Fibroblast of the aortic adventitia (primary cell): ENCODE data around the gene DNASE1L2. TPM values are rescaled to one million over a fixed set of nuclear protein-coding genes. Genes with fewer than 3 reads are reported as not detected.

Experiments
- DNase-seq: peaks from one replicate; pipeline ENCODE4 v3.0.0-alpha.2; 2010; ENCODE audit warnings: low read depth
- H3K4me3 ChIP-seq: 2 replicates; pipeline ENCODE4 v1.5.1; 2011; ENCODE audit warnings: low read depth, mild to moderate bottlenecking, control low read depth, low read length, moderate library complexity
- total RNA-seq: library from RNA; depleted of rRNA; stranded (reverse); fragments of >200 nt; gene quantifications from 2 replicates; pipeline ENCODE4 v1.2.3, GENCODE V29; 2012; ENCODE audit warnings: low replicate concordance
- TF ChIP-seq, protein P1 (sequence below): IDR thresholded peaks from 2 replicates; pipeline ENCODE4 v1.5.1; 2011; ENCODE audit warnings: mild to moderate bottlenecking, low read length, control low read depth, inconsistent platforms; ENCODE audit not compliant: insufficient read depth

Gene DNASE1L2
- total RNA-seq, 1 donor: 0.63 TPM

DNA sequence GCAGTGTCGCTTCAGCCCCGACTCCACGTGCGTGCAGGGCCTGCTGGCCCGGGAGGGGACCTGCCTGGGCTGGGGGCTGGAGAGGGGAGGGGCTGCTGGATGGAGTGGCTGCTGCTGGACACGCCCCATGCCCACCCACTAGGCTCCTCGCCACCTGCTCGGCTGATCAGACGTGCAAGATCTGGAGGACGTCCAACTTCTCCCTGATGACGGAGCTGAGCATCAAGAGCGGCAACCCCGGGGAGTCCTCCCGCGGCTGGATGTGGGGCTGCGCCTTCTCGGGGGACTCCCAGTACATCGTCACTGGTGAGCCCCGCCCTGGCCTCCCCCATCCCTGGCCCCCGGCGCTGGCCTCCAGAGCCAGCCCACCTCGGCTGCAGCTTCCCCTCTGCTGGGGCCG, 27.9 kb upstream of the DNASE1L2 start:
- DNase-seq: no peak
- no peak overlapping the region for H3K4me3 ChIP-seq
- TF ChIP-seq, protein P1, sequence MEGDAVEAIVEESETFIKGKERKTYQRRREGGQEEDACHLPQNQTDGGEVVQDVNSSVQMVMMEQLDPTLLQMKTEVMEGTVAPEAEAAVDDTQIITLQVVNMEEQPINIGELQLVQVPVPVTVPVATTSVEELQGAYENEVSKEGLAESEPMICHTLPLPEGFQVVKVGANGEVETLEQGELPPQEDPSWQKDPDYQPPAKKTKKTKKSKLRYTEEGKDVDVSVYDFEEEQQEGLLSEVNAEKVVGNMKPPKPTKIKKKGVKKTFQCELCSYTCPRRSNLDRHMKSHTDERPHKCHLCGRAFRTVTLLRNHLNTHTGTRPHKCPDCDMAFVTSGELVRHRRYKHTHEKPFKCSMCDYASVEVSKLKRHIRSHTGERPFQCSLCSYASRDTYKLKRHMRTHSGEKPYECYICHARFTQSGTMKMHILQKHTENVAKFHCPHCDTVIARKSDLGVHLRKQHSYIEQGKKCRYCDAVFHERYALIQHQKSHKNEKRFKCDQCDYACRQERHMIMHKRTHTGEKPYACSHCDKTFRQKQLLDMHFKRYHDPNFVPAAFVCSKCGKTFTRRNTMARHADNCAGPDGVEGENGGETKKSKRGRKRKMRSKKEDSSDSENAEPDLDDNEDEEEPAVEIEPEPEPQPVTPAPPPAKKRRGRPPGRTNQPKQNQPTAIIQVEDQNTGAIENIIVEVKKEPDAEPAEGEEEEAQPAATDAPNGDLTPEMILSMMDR: no peak

DNA sequence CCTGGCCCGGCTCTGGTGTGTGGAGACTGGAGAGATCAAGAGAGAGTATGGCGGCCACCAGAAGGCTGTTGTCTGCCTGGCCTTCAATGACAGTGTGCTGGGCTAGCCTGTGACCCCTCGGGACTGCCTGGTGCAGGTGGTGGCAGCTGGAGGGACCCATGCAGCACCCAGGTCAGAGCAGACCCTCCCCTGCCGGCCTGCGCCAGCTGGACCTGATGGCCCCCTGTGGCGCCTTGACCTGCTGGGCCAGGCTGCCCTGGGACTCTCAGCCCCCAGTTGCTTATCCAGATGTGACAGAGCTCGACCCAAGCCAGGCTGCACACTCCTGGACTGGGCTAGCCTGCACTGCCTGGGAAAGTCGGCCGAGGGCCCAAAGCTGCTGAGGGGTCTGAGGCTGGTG, 27.5 kb upstream of the DNASE1L2 start:
- no peak overlapping the region for H3K4me3 ChIP-seq
- DNase-seq: no peak
- TF ChIP-seq, protein P1: no peak

DNA sequence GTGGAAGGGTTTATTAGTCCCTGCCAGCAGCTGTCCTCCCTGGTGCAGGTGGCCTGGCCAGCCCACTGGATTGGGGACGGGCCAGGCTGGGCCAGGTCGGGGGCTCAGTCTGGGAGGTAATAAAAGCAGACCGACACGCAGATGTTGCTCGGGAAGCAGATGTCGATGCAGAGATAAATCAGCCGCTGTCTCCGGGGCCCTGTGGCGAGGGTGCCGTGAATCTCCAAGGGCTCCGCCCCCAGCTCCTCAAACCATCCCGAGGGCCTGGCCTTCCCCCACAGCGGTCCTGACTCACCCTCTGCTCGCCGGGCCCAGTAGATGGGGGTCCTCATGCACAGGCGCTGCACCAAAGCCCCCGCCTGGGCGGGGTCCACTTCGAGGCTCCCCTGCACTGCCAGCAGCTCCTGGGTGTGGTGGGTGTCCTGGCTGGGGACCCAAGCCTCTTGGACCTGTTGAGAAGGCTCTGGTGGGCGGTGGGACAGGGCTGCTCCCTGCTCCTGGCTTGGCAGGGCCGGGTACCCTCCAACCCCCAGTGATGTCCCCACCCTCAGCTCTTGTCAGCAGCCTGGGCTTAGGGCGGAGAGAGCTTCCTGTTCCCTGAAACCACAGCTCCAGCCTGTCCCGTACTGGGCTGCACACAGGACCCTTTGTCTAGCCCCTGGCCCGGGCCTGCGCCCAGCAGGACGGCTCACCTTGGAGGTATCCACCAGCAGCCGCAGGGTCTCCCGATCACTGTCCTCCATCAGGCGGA, 26.8 kb upstream of the DNASE1L2 start:
- TF ChIP-seq, protein P1: no peak
- H3K4me3 ChIP-seq: no peak overlapping the region
- no peak for DNase-seq

DNA sequence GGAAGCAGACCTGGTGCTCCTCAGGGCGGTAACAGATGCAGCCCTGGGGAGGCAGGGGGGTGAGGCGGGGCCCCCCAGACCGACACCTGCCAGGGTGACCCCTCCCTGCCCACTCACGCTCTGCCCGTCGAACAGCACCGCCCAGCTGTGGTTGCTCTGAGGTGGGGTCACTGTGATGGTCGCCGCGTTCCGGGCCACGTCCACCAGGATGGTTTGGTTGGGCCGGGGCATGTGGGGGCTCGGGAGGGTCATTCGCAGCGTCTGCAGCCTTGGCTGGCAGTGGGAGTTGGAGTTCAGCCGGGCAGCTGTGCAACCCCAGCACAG, 26.3 kb upstream of the DNASE1L2 start:
- DNase-seq: no peak
- H3K4me3 ChIP-seq: no peak overlapping the region
- TF ChIP-seq, protein P1: no peak

DNA sequence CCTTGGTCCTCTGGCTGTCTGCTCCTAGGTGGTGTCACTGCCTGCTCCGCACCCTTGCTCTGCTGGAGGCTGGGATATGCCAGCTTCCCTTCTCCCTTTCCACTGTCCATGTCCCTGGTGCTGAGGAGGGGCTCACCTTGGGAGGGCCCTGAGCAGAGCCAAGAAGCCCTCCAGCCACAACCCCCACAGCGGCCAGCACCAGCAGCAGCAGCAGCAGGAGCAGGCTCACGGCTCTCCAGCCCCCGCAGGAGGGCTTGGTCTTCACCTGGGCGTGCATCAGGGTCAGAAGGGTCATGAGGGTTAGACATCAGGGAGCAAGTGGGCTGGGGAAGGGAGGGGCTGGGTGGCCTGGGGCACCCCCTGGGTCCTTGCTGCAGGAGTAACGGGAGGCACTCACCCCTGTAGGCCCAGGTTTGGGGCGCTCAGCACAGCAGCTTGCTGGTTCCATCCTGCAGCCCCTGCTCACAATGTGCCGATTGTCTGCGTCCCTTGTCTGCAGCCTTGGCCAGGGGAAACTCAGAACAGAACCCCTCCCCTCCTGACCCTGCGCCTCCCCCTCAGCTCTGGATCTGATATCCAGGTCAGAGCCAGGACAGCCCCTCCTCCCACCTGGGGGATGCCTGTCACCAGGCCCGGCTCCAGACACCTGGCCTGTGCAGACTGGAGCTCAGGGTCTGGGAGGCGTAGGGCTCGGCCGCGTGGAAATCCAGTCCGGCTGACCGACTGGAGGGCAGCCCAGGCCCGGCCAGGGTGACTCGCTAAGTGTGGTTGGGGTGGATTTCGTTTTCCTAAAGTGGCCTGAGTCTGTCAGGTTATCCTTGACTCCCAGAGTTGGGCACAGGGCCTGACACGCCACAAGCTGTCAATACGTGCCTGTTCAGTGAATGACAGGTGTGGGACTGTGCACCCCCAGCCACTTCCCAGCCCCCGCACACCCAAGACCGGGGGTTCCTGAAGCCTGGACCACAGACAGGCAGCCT, 25.6 kb upstream of the DNASE1L2 start, which contains the start of gene BRICD5:
Gene BRICD5 (minus strand): TSS at position 478 of the 980 bp plus-strand sequence. CDS start 30 bp downstream, at position 448.
- no peak for DNase-seq
- TF ChIP-seq, protein P1: no peak
- H3K4me3 ChIP-seq: no peak within 1 kb of the TSS

DNA sequence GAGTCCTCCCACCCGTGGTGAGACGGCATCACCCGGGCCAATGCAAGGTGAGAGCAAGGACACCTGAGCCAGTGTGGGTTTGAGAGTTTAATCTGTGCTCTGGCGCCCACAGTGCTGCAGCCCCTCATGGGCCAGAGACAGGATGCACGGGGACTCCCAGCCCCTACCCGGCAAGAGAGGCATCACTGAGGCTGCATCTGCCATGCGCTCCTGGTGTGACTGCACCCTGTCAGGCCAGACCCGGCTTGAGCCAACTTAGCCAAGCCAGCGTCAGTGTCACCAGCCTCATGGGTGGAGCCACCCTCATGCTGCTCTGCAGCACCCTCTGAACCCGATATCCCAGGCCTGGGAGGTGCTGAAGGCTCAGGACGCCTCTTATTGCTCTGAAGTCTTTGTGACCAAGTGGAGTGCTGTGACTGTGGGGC, 24.3 kb upstream of the DNASE1L2 start:
- DNase-seq: no peak
- TF ChIP-seq, protein P1: no peak
- H3K4me3 ChIP-seq: no peak overlapping the region
